Adrenal gland (tissue), 12 donors: Measurements from ENCODE around the gene SDK1. TPM values are rescaled to one million over a fixed set of nuclear protein-coding genes. Genes with fewer than 3 reads are reported as not detected.

ENCODE experiments used
- DNase-seq, 7 donors: peaks; one replicate each; pipeline ENCODE4 v3.0.0-alpha.2; 2019 to 2020
- H3K27ac ChIP-seq, 5 donors: fragments of 200-600 bp; sonication (generic) in 4 of 5; 1 replicate in 3 of 5; 2 replicates in 2 of 5; pipeline versions ENCODE4 v1.5.1 to v1.8.0; 2016 to 2020; ENCODE audit warnings: mild to moderate bottlenecking in 1 of 5
- H3K27me3 ChIP-seq: fragments of 200-600 bp; 2 replicates; pipeline ENCODE4 v1.8.0; 2021
- H3K36me3 ChIP-seq, 2 donors: fragments of 200-600 bp; replicated peaks in 1 of 2; 1 replicate in 1 of 2; 2 replicates in 1 of 2; pipeline versions ENCODE4 v1.5.1 to v1.8.0; 2018 to 2022
- H3K4me1 ChIP-seq, 2 donors: fragments of 200-600 bp; replicated peaks in 1 of 2; 1 replicate in 1 of 2; 2 replicates in 1 of 2; pipeline versions ENCODE4 v1.5.1 to v1.8.0; 2018 to 2021
- H3K4me3 ChIP-seq, 4 donors: fragments of 200-600 bp; sonication (generic) in 3 of 4; one replicate each; pipeline ENCODE4 v1.5.1; 2016 to 2018
- H3K9me3 ChIP-seq, 3 donors: fragments of 200-600 bp; sonication (generic) in 1 of 3; replicated peaks in 1 of 3; 1 replicate in 2 of 3; 2 replicates in 1 of 3; pipeline versions ENCODE4 v1.5.1 to v1.8.0; 2016 to 2021
- POLR2A ChIP-seq, 2 donors: fragments of 450-650 bp; IDR thresholded peaks; one replicate each; pipeline ENCODE4 v1.6.1; 2017; ENCODE audit warnings: antibody characterized with exemption in 2 of 2, mild to moderate bottlenecking in 2 of 2, moderate library complexity in 1 of 2
- WGBS, 4 donors: extraction: QIAGEN DNeasy Blood & Tissue Kit in 2 of 4; methylation state at CpG; one replicate each; pipeline versions ENCODE4 v1.1.5 to v1.1.7; 2013 to 2017; 5-methylcytosine and 5-hydroxymethylcytosine counted together
- intact Hi-C, 2 donors: fragments of 100-400 bp; cut with DNase I; formaldehyde crosslinking; loops; one replicate each; pipeline versions ENCODE4 v1.14.1 to v1.15.0; 2022 to 2023
- polyA plus RNA-seq, 3 donors: library from polyadenylated mRNA; stranded (reverse); fragments of 200-250 nt in 2 of 3; fragments of 350-450 nt in 1 of 3; fragmentation: Illumina TruSeq in 1 of 3; extraction: RNeasy Lipid Tissue Mini Kit (QIAGEN cat#74804) in 1 of 3; gene quantifications; one replicate each; pipeline ENCODE4 v1.2.3, GENCODE V29; 2013 to 2014
- total RNA-seq, 9 donors: library from RNA; depleted of rRNA in 4 of 9; stranded (reverse); fragments of >200 nt in 4 of 9; fragments of 120-200 nt in 1 of 9; fragmentation: NEBNext Ultra II Directional in 1 of 9; extraction: Animal tissue kit (Norgen Biotek cat#: 25700) in 1 of 9; gene quantifications; one replicate each; pipeline versions ENCODE4 v1.1.0 to v1.2.4, GENCODE V29; 2013 to 2023
- TF ChIP-seq, protein P1 (sequence below), 6 experiments: fragments of 450-650 bp in 4 of 6; fragments of 200-600 bp in 2 of 6; sonication (generic) in 1 of 6; IDR thresholded peaks; 1 replicate in 5 of 6; 2 replicates in 1 of 6; pipeline versions ENCODE4 v1.5.1 to v1.8.0; 2016 to 2021; ENCODE audit warnings: antibody characterized with exemption in 6 of 6, mild to moderate bottlenecking in 2 of 6, moderate library complexity in 1 of 6
- donor health status: healthy with polysubstance abuse.
- donor health status: Bipolar disorder and iron deficiency.
- donor health status: DM: yes; HTN: yes; CAD: no.
- donor health status: DM: no; HTN: no; CAD: no.
- donor health status: DM: no; HTN: no; CAD: no.
- donor health status: DM: yes; HTN: yes; CAD: no.

SDK1 gene
- total and polyA plus RNA-seq, 12 donors = 0.50 to 3.6 (median 1.5) TPM

DNA sequence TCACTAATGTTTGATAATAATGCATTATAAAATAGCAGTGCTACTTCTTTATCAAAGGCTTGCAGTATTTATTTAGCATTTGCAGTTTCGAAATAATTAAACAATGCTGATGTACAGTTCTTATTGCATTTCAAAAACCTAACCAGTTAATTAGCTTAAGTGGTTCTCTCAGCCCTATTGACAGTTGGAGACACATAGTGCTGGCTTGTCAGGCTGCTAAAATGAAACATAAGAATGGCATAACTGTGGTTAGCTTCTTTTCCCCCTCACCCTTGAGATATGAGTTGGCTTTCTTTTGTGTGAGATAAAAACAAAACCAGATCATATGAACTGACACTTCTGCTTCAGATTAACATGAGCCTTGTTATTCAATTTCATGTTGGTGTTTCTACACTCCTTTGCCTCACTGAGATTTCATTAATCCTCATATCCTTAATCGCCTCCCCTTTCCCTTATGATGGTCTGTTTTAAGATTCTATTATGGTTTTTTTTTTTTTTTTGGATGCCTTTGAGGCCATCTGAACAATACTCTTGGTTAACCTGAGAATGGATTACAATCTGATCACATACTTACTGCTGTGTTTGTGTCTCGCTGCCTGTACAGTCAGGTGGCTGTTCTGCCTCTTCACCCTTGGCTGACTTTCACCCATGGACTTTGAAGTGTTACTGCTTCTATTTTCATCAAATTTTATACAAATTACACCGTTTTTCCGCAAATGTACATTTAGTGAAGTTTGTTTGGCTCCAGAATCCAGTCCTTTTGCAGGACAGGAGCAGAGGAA is 108.0 kb downstream of the SDK1 start:
- WGBS, 4 donors = 69 to 73% (median 71%) methylated on average over 5 of the region's 5 CpGs
- H3K27me3 ChIP-seq = no peaks in the 10 kb centered on the region
- no peaks in the 10 kb centered on the region for H3K9me3 ChIP-seq
- intact Hi-C loops = no loop called here
- H3K4me3 ChIP-seq = no peak overlapping the region
- H3K27ac ChIP-seq = no peak overlapping the region
- TF ChIP-seq POLR2A (IDR thresholded peaks at IDR 0.05) = no peak
- TF ChIP-seq, protein P1, sequence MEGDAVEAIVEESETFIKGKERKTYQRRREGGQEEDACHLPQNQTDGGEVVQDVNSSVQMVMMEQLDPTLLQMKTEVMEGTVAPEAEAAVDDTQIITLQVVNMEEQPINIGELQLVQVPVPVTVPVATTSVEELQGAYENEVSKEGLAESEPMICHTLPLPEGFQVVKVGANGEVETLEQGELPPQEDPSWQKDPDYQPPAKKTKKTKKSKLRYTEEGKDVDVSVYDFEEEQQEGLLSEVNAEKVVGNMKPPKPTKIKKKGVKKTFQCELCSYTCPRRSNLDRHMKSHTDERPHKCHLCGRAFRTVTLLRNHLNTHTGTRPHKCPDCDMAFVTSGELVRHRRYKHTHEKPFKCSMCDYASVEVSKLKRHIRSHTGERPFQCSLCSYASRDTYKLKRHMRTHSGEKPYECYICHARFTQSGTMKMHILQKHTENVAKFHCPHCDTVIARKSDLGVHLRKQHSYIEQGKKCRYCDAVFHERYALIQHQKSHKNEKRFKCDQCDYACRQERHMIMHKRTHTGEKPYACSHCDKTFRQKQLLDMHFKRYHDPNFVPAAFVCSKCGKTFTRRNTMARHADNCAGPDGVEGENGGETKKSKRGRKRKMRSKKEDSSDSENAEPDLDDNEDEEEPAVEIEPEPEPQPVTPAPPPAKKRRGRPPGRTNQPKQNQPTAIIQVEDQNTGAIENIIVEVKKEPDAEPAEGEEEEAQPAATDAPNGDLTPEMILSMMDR (IDR thresholded peaks at IDR 0.05) = no peak
- H3K4me1 ChIP-seq = peaks cover 0 to 5% of the 10 kb centered on the region in 2 donors
- no peaks in the 10 kb centered on the region for H3K36me3 ChIP-seq
- DNase-seq = no peak

DNA sequence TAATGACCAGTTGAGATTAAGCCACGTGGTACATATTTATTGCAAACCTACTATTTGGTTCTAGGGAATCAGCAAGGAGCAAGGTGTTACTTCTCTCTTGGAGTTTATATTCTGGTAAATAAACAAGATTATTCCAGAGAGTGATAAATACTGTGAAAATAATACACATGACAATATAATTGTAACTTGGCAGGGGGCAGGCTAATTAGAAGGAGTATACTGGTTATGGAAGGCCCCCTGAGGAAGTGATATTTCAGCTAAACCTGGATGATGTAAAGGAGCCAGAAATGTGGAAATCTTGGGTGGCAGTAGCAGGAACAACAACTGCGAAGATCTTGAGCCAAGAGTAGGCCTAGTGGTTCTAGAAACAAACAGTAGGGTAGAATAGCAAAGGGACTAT is 111.8 kb downstream of the SDK1 start:
- no peak overlapping the region for H3K27ac ChIP-seq
- H3K4me1 ChIP-seq = no peaks in the 10 kb centered on the region
- TF ChIP-seq, protein P1 (IDR thresholded peaks at IDR 0.05) = no peak
- no peak for TF ChIP-seq POLR2A (IDR thresholded peaks at IDR 0.05)
- DNase-seq = no peak
- H3K4me3 ChIP-seq = no peak overlapping the region
- intact Hi-C loops = no loop called here
- WGBS, 4 donors = 65 to 78% (median 74%) methylated on average over 2 of the region's 2 CpGs
- no peaks in the 10 kb centered on the region for H3K36me3 ChIP-seq
- H3K27me3 ChIP-seq = no peaks in the 10 kb centered on the region
- H3K9me3 ChIP-seq = no peaks in the 10 kb centered on the region

DNA sequence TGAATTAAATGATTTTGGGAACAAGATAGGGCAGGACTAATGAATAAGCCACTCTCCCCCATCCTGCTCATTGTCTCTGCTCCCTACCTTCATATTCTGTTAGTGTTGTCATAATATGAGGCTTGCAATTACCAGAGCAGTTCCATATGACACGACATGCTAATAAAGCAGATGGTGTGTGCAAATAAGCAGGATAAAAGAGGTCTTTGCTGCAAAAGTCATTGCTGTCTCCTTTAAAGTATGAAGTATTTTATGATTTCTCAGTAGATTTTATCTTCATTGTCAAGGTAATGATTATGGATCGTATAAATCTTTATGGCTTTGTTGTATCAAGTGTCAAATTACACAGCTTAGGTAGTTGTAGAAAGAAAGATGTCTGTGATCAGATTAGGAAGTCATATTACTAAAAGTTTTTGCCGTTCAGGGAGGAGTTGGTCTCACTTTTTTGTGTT is 114.8 kb downstream of the SDK1 start:
- Histone ChIP-seq H3K36me3 (no peaks in the 10 kb centered on the region), H3K27ac (no peak overlapping the region), H3K4me3 (no peak overlapping the region), H3K9me3 (no peaks in the 10 kb centered on the region), H3K27me3 (no peaks in the 10 kb centered on the region), H3K4me1 (no peaks in the 10 kb centered on the region)
- 39 to 47% (median 42%) methylated on average over 3 of the region's 3 CpGs for WGBS, 4 donors
- TF ChIP-seq POLR2A (IDR thresholded peaks at IDR 0.05) = no peak
- TF ChIP-seq, protein P1 (IDR thresholded peaks at IDR 0.05) = no peak
- DNase-seq = no peak
- intact Hi-C loops = no loop called here

DNA sequence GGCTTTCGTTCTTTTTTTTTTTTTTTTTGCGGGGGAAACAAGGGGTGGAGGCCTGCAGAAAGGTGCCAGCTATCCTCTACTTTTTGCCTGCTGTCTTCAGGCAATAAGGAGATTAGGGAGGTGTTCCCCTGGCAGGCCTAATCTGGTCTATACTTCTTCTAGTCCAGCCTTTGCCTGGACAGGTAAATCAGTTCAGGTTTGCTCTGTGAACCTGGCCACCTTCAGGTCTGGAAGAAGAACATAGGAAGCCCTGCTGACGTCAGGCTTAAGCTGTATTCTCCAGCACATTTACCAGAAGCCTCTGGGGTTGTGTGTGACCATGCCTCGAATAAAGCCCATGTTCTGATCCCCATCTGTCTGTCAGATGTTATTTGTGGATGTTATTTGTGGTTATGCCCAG is 115.4 kb downstream of the SDK1 start:
- TF ChIP-seq POLR2A (IDR thresholded peaks at IDR 0.05) = no peak
- intact Hi-C loops = no loop called here
- WGBS, 4 donors = 42 to 71% (median 66%) methylated on average over 4 of the region's 4 CpGs

DNA sequence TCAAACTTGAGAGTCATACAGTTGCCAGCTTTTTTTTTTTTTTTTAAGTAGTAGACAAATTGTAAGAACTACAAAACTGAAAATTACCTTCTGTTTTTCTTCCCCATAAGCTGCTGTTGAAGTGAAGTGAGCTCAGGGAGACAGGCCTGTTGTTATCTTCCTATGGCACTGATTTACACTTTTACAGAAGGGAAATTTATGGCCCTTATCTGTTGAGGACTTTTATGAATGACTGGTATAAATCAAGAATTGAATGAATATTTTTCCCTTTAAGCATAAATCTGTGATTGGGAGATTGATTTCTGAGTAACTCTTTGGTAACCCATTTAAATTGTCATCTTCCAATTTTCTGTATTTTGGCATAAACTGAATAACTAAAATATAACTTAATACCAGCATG is 124.0 kb downstream of the SDK1 start:
- DNase-seq = no peak
- Histone ChIP-seq H3K36me3 (no peaks in the 10 kb centered on the region), H3K9me3 (no peaks in the 10 kb centered on the region), H3K27ac (no peak overlapping the region), H3K4me3 (no peak overlapping the region), H3K4me1 (no peaks in the 10 kb centered on the region), H3K27me3 (no peaks in the 10 kb centered on the region)
- TF ChIP-seq POLR2A (IDR thresholded peaks at IDR 0.05) = no peak
- TF ChIP-seq, protein P1 (IDR thresholded peaks at IDR 0.05) = no peak
- intact Hi-C loops = no loop called here

More for the DNA sequence above, 115.4 kb downstream of the SDK1 start:
- Histone ChIP-seq H3K9me3 (no peaks in the 10 kb centered on the region), H3K4me3 (no peak overlapping the region), H3K36me3 (no peaks in the 10 kb centered on the region), H3K4me1 (no peaks in the 10 kb centered on the region), H3K27me3 (no peaks in the 10 kb centered on the region), H3K27ac (no peak overlapping the region)
- no peak for DNase-seq
